Measurements from ENCODE around the gene DUOXA1.

The DUOXA1 gene

DNA sequence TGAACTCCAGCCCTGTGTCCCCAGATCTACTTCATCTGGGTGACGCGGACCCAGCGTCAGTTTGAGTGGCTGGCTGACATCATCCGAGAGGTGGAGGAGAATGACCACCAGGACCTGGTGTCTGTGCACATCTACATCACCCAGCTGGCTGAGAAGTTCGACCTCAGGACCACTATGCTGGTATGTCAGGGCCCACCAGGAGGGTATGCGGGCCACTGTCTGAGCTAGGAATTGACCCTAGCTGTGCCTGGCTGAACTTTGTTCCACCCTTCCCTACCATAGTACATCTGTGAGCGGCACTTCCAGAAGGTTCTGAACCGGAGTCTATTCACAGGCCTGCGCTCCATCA lies 33.8 kb upstream of the DUOXA1 start:
- Mint-ChIP-seq H3K27ac (no peak overlapping the region), H3K4me1 (peaks cover 21% of the 10 kb centered on the region), H3K27me3 (no peaks in the 10 kb centered on the region), H3K9me3 (no peaks in the 10 kb centered on the region), H3K4me3 (no peak overlapping the region), H3K36me3 (no peaks in the 10 kb centered on the region)
- CTCF ChIA-PET, result interaction anchor here (0.5 to 11.0 kb wide), 25 partner anchors 8 to 294 kb away, joined by 3 to 151 read pairs (median 4); a partner anchor contains a TSS
- DNase-seq, result no peak

DNA sequence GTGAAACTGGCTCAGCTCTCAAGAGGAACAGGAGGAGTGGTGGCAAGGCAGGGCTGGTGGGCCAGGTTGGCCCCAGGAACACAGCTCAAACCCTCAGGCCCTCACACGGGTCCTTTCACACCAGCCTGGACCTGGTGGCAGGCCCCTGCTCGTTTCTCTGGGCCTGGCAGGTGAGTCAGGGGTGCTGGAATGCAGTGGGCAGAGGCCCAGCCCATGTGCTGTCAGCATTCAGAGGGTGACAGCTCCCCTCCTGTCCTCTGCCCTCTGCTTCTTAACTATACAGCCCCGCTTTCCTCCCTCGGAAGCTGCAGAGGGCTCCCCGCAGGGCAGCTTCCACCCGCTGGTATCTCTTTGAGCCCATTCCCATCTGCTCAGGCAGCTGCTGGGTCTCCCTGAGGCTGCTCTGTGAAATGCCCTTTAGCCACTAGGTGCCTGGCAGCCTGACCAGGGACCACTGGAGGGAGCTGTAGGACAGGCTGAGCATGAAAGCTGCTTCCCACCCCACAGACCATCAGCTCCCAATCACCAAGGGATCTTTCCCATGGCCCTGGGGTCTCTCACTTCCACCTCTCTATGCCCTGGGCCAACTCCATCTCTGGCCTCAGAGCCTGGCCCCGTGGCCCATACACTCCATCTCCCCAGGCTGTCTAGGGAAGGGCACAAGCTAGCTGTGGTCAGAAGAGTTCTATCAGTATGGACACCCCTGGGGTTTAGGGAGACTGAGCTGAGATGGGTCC lies 33.3 kb upstream of the DUOXA1 start:
- CTCF ChIA-PET, result interaction anchor here (0.5 to 11.0 kb wide), 25 partner anchors 8 to 294 kb away, joined by 3 to 151 read pairs (median 4); a partner anchor contains a TSS
- DNase-seq, result peak; percentile 81
- no peaks in the 10 kb centered on the region for H3K27me3 Mint-ChIP-seq
- no peak overlapping the region for H3K27ac Mint-ChIP-seq
- H3K9me3 Mint-ChIP-seq, result no peaks in the 10 kb centered on the region
- peaks cover 21% of the 10 kb centered on the region for H3K4me1 Mint-ChIP-seq
- H3K36me3 Mint-ChIP-seq, result no peaks in the 10 kb centered on the region
- H3K4me3 Mint-ChIP-seq, result no peak overlapping the region

DNA sequence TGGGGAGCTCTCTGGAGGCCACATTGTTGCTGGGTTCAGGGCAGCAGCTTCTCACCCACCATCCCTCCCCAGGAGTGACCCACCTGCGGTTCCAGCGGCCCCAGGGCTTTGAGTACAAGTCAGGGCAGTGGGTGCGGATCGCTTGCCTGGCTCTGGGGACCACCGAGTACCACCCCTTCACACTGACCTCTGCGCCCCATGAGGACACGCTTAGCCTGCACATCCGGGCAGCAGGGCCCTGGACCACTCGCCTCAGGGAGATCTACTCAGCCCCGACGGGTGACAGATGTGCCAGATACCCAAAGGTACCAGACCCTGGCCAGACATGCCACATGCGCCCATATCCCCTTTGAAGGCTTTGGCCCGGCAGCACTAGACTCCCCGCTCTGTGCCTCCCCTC lies 32.0 kb upstream of the DUOXA1 start:
- peaks cover 18% of the 10 kb centered on the region for H3K4me1 Mint-ChIP-seq
- no peak overlapping the region for H3K27ac Mint-ChIP-seq
- no peaks in the 10 kb centered on the region for H3K27me3 Mint-ChIP-seq
- CTCF ChIA-PET, result interaction anchor here (1.3 to 11.0 kb wide), 3 partner anchors 41 to 241 kb away, joined by 3 to 151 read pairs (median 12); a partner anchor contains a TSS
- no peaks in the 10 kb centered on the region for H3K9me3 Mint-ChIP-seq
- no peak for DNase-seq
- no peaks in the 10 kb centered on the region for H3K36me3 Mint-ChIP-seq
- no peak overlapping the region for H3K4me3 Mint-ChIP-seq

DNA sequence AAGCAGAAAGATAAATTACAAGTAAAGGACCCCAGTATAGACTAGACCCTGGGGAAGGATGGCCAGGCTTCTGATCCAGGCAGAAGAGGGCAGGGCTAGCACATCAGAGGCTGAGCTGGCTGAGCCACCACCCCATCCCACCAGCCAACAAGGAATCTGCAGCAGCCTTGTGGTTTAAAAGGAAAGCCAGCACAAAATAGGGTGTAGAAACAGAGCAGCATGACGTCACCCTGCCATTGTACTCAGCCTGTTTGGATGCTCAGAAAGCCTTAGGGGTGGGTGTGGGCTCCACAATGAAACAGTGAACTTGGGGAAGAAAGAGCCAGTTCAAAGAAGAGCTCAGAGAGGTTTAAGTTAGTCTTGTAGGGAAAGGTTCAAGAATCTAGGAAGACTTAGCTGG lies 28.3 kb upstream of the DUOXA1 start:
- peaks cover 1% of the 10 kb centered on the region for H3K4me1 Mint-ChIP-seq
- no peak overlapping the region for H3K27ac Mint-ChIP-seq
- CTCF ChIA-PET, result interaction anchor here (1.3 to 1.4 kb wide), 3 partner anchors 10 to 47 kb away, joined by 3 to 5 read pairs (median 3); no protein-coding TSS in a partner anchor
- no peak overlapping the region for H3K4me3 Mint-ChIP-seq
- no peak for DNase-seq
- no peaks in the 10 kb centered on the region for H3K9me3 Mint-ChIP-seq
- no peaks in the 10 kb centered on the region for H3K36me3 Mint-ChIP-seq
- H3K27me3 Mint-ChIP-seq, result no peaks in the 10 kb centered on the region

DNA sequence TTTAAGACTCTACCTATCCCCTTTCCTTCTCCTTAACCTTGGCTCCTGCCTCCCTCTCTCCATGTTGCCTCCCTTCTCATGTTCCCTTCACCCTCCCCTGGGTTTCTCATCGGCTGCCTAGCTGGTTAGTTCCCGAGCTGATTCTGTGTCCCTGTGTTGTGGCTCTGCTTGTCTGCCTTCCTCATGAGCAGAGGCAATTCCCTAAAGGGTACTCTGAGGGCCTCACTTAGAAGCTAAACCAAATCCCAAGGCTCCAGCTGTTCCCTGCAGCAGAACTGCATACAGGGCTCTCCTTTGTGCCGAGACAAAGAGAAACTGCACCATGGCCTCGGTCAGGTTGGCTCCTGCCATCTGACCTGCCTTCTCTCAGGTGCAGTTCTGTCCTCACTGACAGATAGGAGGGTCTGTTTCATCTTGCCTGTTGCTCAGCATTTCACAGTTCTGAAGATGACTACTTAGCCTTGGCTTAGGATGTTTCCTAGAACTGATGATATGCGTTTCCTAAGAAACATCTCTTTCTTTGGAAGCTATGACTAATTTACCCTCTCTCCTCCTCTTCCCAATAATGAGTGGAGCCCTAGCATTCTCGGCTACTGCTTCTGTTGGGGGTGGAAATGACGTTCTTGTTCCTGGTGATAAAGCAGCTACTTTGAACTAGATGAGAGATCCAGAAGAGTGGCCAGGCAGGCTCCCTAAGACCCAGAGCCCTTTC lies 27.2 kb upstream of the DUOXA1 start:
- no peak overlapping the region for H3K27ac Mint-ChIP-seq
- no peaks in the 10 kb centered on the region for H3K27me3 Mint-ChIP-seq
- CTCF ChIA-PET, result interaction anchor here (1.4 to 1.6 kb wide), 2 partner anchors 30 to 39 kb away, joined by 3 read pairs; no protein-coding TSS in a partner anchor
- DNase-seq, result no peak
- no peaks in the 10 kb centered on the region for H3K9me3 Mint-ChIP-seq
- no peaks in the 10 kb centered on the region for H3K4me1 Mint-ChIP-seq
- no peak overlapping the region for H3K4me3 Mint-ChIP-seq
- peaks cover 3% of the 10 kb centered on the region for H3K36me3 Mint-ChIP-seq

DNA sequence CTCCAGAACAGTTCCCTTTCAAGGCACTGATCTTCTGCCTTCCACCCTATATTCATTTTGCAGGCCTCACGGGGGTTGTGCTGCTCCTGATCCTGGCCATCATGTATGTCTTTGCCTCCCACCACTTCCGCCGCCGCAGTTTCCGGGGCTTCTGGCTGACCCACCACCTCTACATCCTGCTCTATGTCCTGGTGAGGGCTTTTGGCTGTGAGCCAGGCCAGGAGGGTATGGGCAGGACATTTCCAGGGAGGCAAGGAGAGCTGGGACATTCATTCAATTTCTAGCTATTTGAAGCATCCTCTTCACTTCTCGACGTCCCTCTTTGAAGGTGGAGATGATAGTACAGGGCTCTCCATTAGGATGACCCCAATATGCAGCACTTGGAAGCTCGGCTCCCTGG lies 26.1 kb upstream of the DUOXA1 start:
- no peaks in the 10 kb centered on the region for H3K9me3 Mint-ChIP-seq
- no peak overlapping the region for H3K4me3 Mint-ChIP-seq
- no peak for DNase-seq
- no peaks in the 10 kb centered on the region for H3K27me3 Mint-ChIP-seq
- CTCF ChIA-PET, result no interaction called here
- H3K27ac Mint-ChIP-seq, result no peak overlapping the region
- no peaks in the 10 kb centered on the region for H3K4me1 Mint-ChIP-seq
- peaks cover 3% of the 10 kb centered on the region for H3K36me3 Mint-ChIP-seq

DNA sequence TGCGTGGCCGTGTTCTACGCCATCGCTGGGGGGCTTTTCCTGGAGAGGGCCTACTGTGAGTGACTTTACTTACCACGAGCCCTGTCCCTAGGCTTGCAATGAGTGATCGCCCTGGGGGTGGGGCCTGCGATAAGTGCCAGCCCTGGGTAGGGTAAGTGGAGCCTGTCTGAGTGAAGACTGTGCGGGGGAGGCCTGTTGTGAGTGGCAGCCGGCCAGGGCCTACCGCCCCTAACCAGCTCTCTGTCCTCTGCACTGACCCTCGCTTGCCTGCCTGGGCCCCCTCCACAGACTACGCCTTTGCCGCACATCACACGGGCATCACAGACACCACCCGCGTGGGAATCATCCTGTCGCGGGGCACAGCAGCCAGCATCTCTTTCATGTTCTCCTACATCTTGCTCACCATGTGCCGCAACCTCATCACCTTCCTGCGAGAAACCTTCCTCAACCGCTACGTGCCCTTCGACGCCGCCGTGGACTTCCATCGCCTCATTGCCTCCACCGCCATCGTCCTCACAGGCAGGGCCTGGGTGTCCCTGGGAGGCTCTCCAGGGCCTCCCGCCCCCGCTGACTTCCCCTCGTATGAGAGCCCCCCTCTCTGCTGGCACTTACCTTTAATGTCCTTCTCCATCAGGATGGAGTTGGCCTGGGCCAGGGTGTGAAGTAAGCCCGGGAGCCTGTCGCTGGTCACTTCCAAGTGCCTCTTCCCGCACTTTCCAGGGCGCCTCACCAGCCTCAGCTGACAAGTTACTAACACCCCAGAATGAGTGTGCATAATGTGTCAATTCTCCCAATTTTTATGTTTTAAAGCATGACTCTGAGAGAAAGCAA lies 22.5 kb upstream of the DUOXA1 start:
- Mint-ChIP-seq H3K4me3 (no peak overlapping the region), H3K36me3 (peaks cover 3% of the 10 kb centered on the region), H3K9me3 (no peaks in the 10 kb centered on the region), H3K27me3 (no peaks in the 10 kb centered on the region), H3K27ac (no peak overlapping the region), H3K4me1 (no peaks in the 10 kb centered on the region)
- CTCF ChIA-PET, result no interaction called here
- no peak for DNase-seq

DNA sequence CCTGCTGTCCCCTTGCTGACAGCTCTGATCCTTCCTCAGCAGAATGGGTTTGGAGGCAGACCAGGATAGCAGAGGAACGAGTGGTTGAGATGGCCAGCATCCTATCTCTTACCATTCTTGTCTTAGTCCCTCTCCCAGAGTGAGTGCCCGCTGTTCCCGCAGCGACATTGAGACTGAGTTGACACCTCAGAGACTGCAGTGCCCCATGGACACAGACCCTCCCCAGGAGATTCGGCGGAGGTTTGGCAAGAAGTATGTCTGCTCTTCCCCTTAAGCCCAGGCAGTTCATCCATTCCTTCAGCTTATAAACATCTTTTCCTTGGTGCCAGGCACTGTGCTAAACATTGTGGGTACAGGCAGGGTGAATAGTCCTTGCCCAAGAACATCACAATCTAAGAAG lies 21.3 kb upstream of the DUOXA1 start:
- Mint-ChIP-seq H3K27ac (no peak overlapping the region), H3K27me3 (no peaks in the 10 kb centered on the region), H3K4me3 (no peak overlapping the region), H3K4me1 (no peaks in the 10 kb centered on the region), H3K9me3 (no peaks in the 10 kb centered on the region), H3K36me3 (peaks cover 3% of the 10 kb centered on the region)
- DNase-seq, result no peak
- CTCF ChIA-PET, result interaction anchor here (1.2 kb wide), 1 partner anchor 33 kb away, joined by 3 read pairs; no protein-coding TSS in a partner anchor

DNA sequence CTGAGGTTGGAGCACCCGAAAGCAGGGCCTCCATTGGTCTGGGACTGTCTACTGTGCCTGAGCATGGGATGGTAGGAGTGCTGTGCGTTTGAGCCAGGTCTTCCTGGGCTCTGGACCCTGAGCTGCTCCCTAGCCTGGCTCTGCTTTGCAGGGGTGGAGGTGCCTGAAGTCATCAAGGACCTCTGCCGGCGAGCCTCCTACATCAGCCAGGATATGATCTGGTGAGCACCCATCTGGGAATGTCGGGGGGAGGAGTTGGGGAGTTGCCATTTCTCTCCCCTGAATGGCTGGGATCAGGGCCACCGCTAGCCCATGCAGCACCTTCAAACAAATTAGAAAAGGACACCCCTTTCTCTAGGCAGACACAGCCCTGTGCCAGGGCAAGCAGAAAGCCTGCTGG lies 20.8 kb upstream of the DUOXA1 start:
- CTCF ChIA-PET, result interaction anchor here (1.2 kb wide), 1 partner anchor 32 kb away, joined by 3 read pairs; no protein-coding TSS in a partner anchor
- Mint-ChIP-seq H3K9me3 (no peaks in the 10 kb centered on the region), H3K4me3 (no peak overlapping the region), H3K36me3 (peaks cover 3% of the 10 kb centered on the region), H3K27me3 (no peaks in the 10 kb centered on the region), H3K4me1 (no peaks in the 10 kb centered on the region), H3K27ac (no peak overlapping the region)
- no peak for DNase-seq

DNA sequence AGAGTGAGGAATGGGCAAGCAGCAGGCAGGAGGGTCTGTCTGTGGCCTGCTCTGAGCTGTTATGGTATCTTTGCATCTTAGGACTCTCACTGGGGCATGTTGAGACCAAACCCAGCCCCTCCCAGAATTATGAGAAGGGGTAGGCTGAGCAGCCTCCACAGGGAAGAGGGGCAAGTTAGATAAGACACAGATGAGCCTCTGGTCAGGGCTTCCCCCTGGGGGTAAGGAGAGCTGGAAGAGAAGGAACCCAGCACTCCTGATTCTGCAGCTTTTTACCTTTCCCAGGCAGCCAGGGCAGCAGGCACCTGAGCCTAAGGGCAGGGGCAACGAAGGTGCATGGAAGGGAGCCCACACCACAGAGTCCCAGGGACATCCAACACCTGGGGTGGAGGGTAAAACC lies 19.4 kb upstream of the DUOXA1 start:
- Mint-ChIP-seq H3K27me3 (peaks cover 8% of the 10 kb centered on the region), H3K36me3 (peaks cover 3% of the 10 kb centered on the region), H3K9me3 (no peaks in the 10 kb centered on the region), H3K27ac (no peak overlapping the region), H3K4me3 (no peak overlapping the region), H3K4me1 (no peaks in the 10 kb centered on the region)
- CTCF ChIA-PET, result interaction anchor here (1.2 kb wide), 1 partner anchor 31 kb away, joined by 4 read pairs; no protein-coding TSS in a partner anchor
- no peak for DNase-seq

DNA sequence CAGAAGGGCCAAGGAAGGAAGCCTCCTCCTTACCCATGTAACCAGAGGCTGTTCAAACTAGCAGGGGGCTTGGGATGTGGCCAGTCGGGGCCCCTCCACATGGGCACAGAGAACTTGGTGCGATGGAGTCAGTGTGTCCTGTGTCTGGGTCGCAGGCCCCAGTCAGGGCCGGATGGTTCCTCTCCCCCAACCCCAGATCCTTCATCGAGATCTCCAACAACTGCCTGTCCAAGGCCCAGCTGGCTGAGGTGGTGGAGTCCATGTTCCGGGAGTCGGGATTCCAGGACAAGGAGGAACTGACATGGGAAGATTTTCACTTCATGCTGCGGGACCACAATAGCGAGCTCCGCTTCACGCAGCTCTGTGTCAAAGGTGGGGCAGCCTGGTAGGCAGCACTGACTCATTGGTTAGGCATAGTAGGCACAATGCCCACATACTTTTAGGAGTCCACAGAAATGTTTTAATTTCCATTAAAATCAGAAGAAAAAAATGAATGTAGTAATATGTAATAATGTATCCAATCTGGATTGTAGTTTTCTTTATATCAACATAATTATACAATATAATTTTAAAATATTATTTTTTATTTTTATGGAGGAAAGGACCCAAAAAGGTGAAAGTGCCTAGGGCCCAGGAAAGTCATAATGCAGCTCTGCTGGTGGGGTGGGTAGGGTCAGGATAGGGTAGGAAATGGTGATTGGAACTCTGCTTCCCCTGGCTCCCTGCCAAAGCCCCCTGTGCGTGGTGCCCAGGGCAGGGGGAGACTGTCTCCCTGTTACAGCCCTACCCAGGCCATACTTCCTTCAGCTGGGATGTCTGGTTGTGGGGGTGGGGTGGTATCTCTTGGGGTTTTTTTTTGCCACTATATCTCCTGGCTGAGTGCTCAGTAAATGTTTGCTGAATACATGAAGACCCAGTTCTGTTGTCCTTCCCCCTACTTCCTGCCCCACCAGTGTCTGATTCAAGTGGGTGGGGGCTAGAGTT lies 18.7 kb upstream of the DUOXA1 start:
- no peak for DNase-seq
- CTCF ChIA-PET, result interaction anchor here (1.2 kb wide), 1 partner anchor 30 kb away, joined by 4 read pairs; no protein-coding TSS in a partner anchor
- no peak overlapping the region for H3K4me3 Mint-ChIP-seq
- H3K27ac Mint-ChIP-seq, result no peak overlapping the region
- peaks cover 9% of the 10 kb centered on the region for H3K27me3 Mint-ChIP-seq
- peaks cover 3% of the 10 kb centered on the region for H3K36me3 Mint-ChIP-seq
- no peaks in the 10 kb centered on the region for H3K4me1 Mint-ChIP-seq
- H3K9me3 Mint-ChIP-seq, result no peaks in the 10 kb centered on the region

DNA sequence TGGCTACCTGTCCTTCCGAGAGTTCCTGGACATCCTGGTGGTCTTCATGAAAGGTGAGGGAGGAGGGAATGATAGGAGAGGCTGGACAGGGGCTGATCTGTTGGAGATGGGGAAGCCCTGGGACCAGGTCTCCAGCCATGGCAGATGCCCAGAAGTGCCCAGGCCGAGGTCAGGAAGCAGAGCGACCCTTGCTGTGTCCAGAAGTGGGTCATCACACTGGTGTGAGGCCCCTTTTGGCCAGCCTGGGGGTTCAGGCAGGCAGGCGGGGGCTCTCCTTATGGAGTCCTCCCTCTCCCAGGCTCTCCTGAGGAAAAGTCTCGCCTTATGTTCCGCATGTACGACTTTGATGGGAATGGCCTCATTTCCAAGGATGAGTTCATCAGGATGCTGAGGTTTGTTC lies 17.9 kb upstream of the DUOXA1 start:
- no peaks in the 10 kb centered on the region for H3K9me3 Mint-ChIP-seq
- DNase-seq, result no peak
- H3K27ac Mint-ChIP-seq, result no peak overlapping the region
- CTCF ChIA-PET, result no interaction called here
- H3K36me3 Mint-ChIP-seq, result peaks cover 3% of the 10 kb centered on the region
- H3K4me1 Mint-ChIP-seq, result no peaks in the 10 kb centered on the region
- H3K27me3 Mint-ChIP-seq, result peaks cover 9% of the 10 kb centered on the region
- H3K4me3 Mint-ChIP-seq, result no peak overlapping the region

DNA sequence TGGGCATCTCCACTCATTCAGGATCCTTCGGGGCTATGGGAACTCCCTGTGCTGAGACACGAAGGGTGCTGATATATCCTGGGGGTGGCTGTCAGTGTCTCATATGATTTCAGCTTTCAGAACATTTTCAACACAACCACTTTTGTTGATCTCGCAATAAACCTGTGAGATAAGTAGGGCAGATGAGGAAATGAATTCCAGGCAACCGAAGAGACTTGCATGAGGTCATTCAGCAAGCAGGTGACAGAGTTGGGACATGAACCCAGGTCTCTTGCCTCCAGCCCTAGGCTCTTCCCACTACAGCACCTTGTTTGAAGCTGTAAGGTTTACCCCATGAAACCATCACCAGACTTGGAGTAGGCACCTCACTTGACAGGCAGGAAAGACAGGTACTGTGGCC lies 16.7 kb upstream of the DUOXA1 start:
- Mint-ChIP-seq H3K27me3 (peaks cover 10% of the 10 kb centered on the region), H3K36me3 (no peaks in the 10 kb centered on the region), H3K4me1 (no peaks in the 10 kb centered on the region), H3K4me3 (no peak overlapping the region), H3K9me3 (no peaks in the 10 kb centered on the region), H3K27ac (no peak overlapping the region)
- CTCF ChIA-PET, result interaction anchor here (1.3 kb wide), 1 partner anchor 28 kb away, joined by 4 read pairs; no protein-coding TSS in a partner anchor
- no peak for DNase-seq

Data from activated naive CD4-positive, alpha-beta T cell treated with anti-CD3 and anti-CD28 coated beads, Interleukin-2, amount 10 ng/mL, durations not matched to agents 7 days and 5 days (primary cell).